Activated naive CD4-positive, alpha-beta T cell treated with anti-CD3 and anti-CD28 coated beads, Interleukin-2, amount 50 U/mL, for 24 hours (primary cell): ENCODE measurements around the gene GUK1.
"Not testable (repeated sequence)": the region's sequence is repeated elsewhere in the genome, so short reads cannot be mapped to it uniquely, and the experiment has no call there.

Experiments
- H3K27ac Mint-ChIP-seq: one replicate; pipeline ENCODE4 v1.8.0; 2021; ENCODE audit warnings: mild to moderate bottlenecking, mixed read lengths
- H3K27me3 Mint-ChIP-seq: one replicate; pipeline ENCODE4 v1.8.0; 2021; ENCODE audit warnings: mixed read lengths
- H3K36me3 Mint-ChIP-seq: one replicate; pipeline ENCODE4 v1.8.0; 2021; ENCODE audit warnings: mixed read lengths
- H3K4me1 Mint-ChIP-seq: one replicate; pipeline ENCODE4 v1.8.0; 2021; ENCODE audit warnings: mixed read lengths
- H3K4me3 Mint-ChIP-seq: one replicate; pipeline ENCODE4 v1.8.0; 2021; ENCODE audit warnings: mild to moderate bottlenecking, mixed read lengths
- H3K9me3 Mint-ChIP-seq: one replicate; pipeline ENCODE4 v1.8.0; 2021; ENCODE audit warnings: mixed read lengths

GUK1 gene

GRCh38 chr1:228180959-228181644, 41.0 kb downstream of the GUK1 start:
- Mint-ChIP-seq H3K36me3 (no peaks in the 10 kb centered on the region), H3K9me3 (no peaks in the 10 kb centered on the region), H3K4me1 (peaks cover 14% of the 10 kb centered on the region), H3K4me3 (no peak overlapping the region), H3K27ac (no peak overlapping the region), H3K27me3 (no peaks in the 10 kb centered on the region)

GRCh38 chr1:228181645-228182034, 41.6 kb downstream of the GUK1 start:
- Mint-ChIP-seq H3K27ac (no peak overlapping the region), H3K36me3 (no peaks in the 10 kb centered on the region), H3K9me3 (no peaks in the 10 kb centered on the region)

GRCh38 chr1:228182296-228183030, 42.4 kb downstream of the GUK1 start:
- no peak overlapping the region for H3K27ac Mint-ChIP-seq
- no peaks in the 10 kb centered on the region for H3K36me3 Mint-ChIP-seq
- no peaks in the 10 kb centered on the region for H3K9me3 Mint-ChIP-seq
- H3K27me3 Mint-ChIP-seq: no peaks in the 10 kb centered on the region
- peaks cover 14% of the 10 kb centered on the region for H3K4me1 Mint-ChIP-seq
- H3K4me3 Mint-ChIP-seq: no peak overlapping the region

More at GRCh38 chr1:228181645-228182034, 41.6 kb downstream of the GUK1 start:
- Mint-ChIP-seq H3K27me3 (no peaks in the 10 kb centered on the region), H3K4me1 (peaks cover 14% of the 10 kb centered on the region), H3K4me3 (no peak overlapping the region)

GRCh38 chr1:228184152-228184551, 44.1 kb downstream of the GUK1 start:
- H3K36me3 Mint-ChIP-seq: no peaks in the 10 kb centered on the region
- H3K4me1 Mint-ChIP-seq: peaks cover 9% of the 10 kb centered on the region
- H3K27ac Mint-ChIP-seq: no peak overlapping the region
- no peaks in the 10 kb centered on the region for H3K27me3 Mint-ChIP-seq
- H3K9me3 Mint-ChIP-seq: no peaks in the 10 kb centered on the region
- H3K4me3 Mint-ChIP-seq: no peak overlapping the region

- no peaks in the 10 kb centered on the region for H3K27me3 Mint-ChIP-seq
- no peak overlapping the region for H3K27ac Mint-ChIP-seq
- H3K36me3 Mint-ChIP-seq: no peaks in the 10 kb centered on the region
- peaks cover 5% of the 10 kb centered on the region for H3K4me1 Mint-ChIP-seq
- no peak overlapping the region for H3K4me3 Mint-ChIP-seq
- no peaks in the 10 kb centered on the region for H3K9me3 Mint-ChIP-seq
Observed at GRCh38 chr1:228185641-228185965, 45.5 kb downstream of the GUK1 start.

- H3K4me1 Mint-ChIP-seq, H3K9me3 Mint-ChIP-seq, H3K4me3 Mint-ChIP-seq, H3K36me3 Mint-ChIP-seq, H3K27me3 Mint-ChIP-seq, H3K27ac Mint-ChIP-seq: not testable (repeated sequence)
Observed at GRCh38 chr1:228188249-228188648, 48.2 kb downstream of the GUK1 start.

GRCh38 chr1:228190182-228190581, 50.1 kb downstream of the GUK1 start:
- H3K4me1 Mint-ChIP-seq: peaks cover 5% of the 10 kb centered on the region
- no peak overlapping the region for H3K27ac Mint-ChIP-seq
- no peak overlapping the region for H3K4me3 Mint-ChIP-seq
- H3K27me3 Mint-ChIP-seq: no peaks in the 10 kb centered on the region
- no peaks in the 10 kb centered on the region for H3K36me3 Mint-ChIP-seq
- no peaks in the 10 kb centered on the region for H3K9me3 Mint-ChIP-seq

- Mint-ChIP-seq H3K27ac (no peak overlapping the region), H3K36me3 (no peaks in the 10 kb centered on the region), H3K4me3 (no peak overlapping the region)
Observed at GRCh38 chr1:228190778-228191177, 50.7 kb downstream of the GUK1 start.

GRCh38 chr1:228194436-228194835, 54.4 kb downstream of the GUK1 start:
- H3K27me3 Mint-ChIP-seq: no peaks in the 10 kb centered on the region
- peaks cover 11% of the 10 kb centered on the region for H3K36me3 Mint-ChIP-seq
- no peaks in the 10 kb centered on the region for H3K4me1 Mint-ChIP-seq
- no peak overlapping the region for H3K27ac Mint-ChIP-seq
- no peak overlapping the region for H3K4me3 Mint-ChIP-seq
- H3K9me3 Mint-ChIP-seq: peaks cover 7% of the 10 kb centered on the region

More at GRCh38 chr1:228190778-228191177, 50.7 kb downstream of the GUK1 start:
- Mint-ChIP-seq H3K4me1 (peaks cover 2% of the 10 kb centered on the region), H3K9me3 (no peaks in the 10 kb centered on the region), H3K27me3 (no peaks in the 10 kb centered on the region)

- H3K4me3 Mint-ChIP-seq: no peak overlapping the region
- H3K27me3 Mint-ChIP-seq: no peaks in the 10 kb centered on the region
- no peaks in the 10 kb centered on the region for H3K4me1 Mint-ChIP-seq
- H3K27ac Mint-ChIP-seq: no peak overlapping the region
- H3K9me3 Mint-ChIP-seq: peaks cover 10% of the 10 kb centered on the region
- peaks cover 15% of the 10 kb centered on the region for H3K36me3 Mint-ChIP-seq
Observed at GRCh38 chr1:228194921-228195812, 55.1 kb downstream of the GUK1 start.

GRCh38 chr1:228197555-228198147, 57.6 kb downstream of the GUK1 start:
- no peak overlapping the region for H3K4me3 Mint-ChIP-seq
- no peak overlapping the region for H3K27ac Mint-ChIP-seq
- peaks cover 18% of the 10 kb centered on the region for H3K36me3 Mint-ChIP-seq
- H3K9me3 Mint-ChIP-seq: peaks cover 10% of the 10 kb centered on the region
- no peaks in the 10 kb centered on the region for H3K4me1 Mint-ChIP-seq
- no peaks in the 10 kb centered on the region for H3K27me3 Mint-ChIP-seq
